Measurements from ENCODE around the gene ZNF821.

DNA sequence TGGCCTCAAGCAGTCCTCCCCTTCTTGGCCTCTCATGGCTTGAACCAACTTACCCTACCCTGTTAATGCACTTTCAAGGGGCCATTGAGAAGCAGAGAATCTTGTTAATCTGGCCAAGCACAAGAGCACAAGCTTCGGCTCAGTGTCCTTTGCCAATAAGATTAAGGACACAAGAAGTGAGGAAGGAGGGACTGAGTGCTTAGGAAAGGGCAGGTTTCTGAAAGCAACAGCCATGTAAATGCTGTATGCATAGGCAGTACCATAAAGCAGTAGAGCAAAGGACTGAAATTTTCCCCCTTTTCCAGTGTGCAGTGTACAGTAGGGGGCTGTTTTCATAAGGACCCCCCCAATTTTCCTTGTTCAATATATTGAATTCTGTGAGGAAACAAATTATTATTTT is 49.0 kb upstream of the ZNF821 start:
- TF ChIP-seq, protein P1, sequence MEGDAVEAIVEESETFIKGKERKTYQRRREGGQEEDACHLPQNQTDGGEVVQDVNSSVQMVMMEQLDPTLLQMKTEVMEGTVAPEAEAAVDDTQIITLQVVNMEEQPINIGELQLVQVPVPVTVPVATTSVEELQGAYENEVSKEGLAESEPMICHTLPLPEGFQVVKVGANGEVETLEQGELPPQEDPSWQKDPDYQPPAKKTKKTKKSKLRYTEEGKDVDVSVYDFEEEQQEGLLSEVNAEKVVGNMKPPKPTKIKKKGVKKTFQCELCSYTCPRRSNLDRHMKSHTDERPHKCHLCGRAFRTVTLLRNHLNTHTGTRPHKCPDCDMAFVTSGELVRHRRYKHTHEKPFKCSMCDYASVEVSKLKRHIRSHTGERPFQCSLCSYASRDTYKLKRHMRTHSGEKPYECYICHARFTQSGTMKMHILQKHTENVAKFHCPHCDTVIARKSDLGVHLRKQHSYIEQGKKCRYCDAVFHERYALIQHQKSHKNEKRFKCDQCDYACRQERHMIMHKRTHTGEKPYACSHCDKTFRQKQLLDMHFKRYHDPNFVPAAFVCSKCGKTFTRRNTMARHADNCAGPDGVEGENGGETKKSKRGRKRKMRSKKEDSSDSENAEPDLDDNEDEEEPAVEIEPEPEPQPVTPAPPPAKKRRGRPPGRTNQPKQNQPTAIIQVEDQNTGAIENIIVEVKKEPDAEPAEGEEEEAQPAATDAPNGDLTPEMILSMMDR (IDR thresholded peaks at IDR 0.05) = no peak
- TF ChIP-seq EZH2 (IDR thresholded peaks at IDR 0.05) (no peak), EZH2phosphoT487 (IDR thresholded peaks at IDR 0.05) (no peak)
